ENCODE measurements around the gene HDHD5.

Gene HDHD5

GRCh38 chr22:17119481-17120202 lies 39.4 kb downstream of the HDHD5 start:
- no peak for DNase-seq

GRCh38 chr22:17118342-17118741 lies 40.7 kb downstream of the HDHD5 start:
- DNase-seq, result no peak

GRCh38 chr22:17117890-17118289 lies 41.2 kb downstream of the HDHD5 start:
- no peak for DNase-seq

GRCh38 chr22:17117400-17117799 lies 41.7 kb downstream of the HDHD5 start:
- DNase-seq, result no peak

GRCh38 chr22:17116572-17117330 lies 42.3 kb downstream of the HDHD5 start:
- DNase-seq, result no peak

GRCh38 chr22:17115945-17116565 lies 43.0 kb downstream of the HDHD5 start:
- no peak for DNase-seq

GRCh38 chr22:17115236-17115635 lies 43.8 kb downstream of the HDHD5 start:
- no peak for DNase-seq

- DNase-seq, result no peak
These were observed 44.2 kb downstream of the HDHD5 start for GRCh38 chr22:17114898-17115235.

- DNase-seq, result no peak
These were observed 44.7 kb downstream of the HDHD5 start for GRCh38 chr22:17114173-17114897.

- DNase-seq, result no peak
These were observed 45.5 kb downstream of the HDHD5 start for GRCh38 chr22:17113600-17113999.

- DNase-seq, result no peak
These were observed 46.5 kb downstream of the HDHD5 start for GRCh38 chr22:17112491-17113042.

GRCh38 chr22:17110791-17111550 lies 48.1 kb downstream of the HDHD5 start:
- DNase-seq, result no peak

- DNase-seq, result no peak
These were observed 49.1 kb downstream of the HDHD5 start for GRCh38 chr22:17109976-17110375.

- no peak for DNase-seq
These were observed 49.8 kb downstream of the HDHD5 start for GRCh38 chr22:17109113-17109865.

- DNase-seq, result no peak
These were observed 50.6 kb downstream of the HDHD5 start for GRCh38 chr22:17108256-17109112.

- no peak for DNase-seq
These were observed 51.6 kb downstream of the HDHD5 start for GRCh38 chr22:17107547-17107810.

GRCh38 chr22:17106785-17107546 lies 52.1 kb downstream of the HDHD5 start:
- DNase-seq, result no peak

- no peak for DNase-seq
These were observed 52.8 kb downstream of the HDHD5 start for GRCh38 chr22:17106161-17106784.
